DND-41 (cell line): Measurements from ENCODE around the gene NAV3.

Source experiments
- CTCF ChIP-seq: IDR thresholded peaks from 2 replicates; pipeline ENCODE4 v1.5.1; 2012; ENCODE audit warnings: borderline replicate concordance, low read length, moderate library complexity, mild to moderate bottlenecking; ENCODE audit not compliant: poor library complexity, severe bottlenecking; ENCODE audit errors: extremely low read depth
- EZH2 ChIP-seq: IDR thresholded peaks from 3 replicates; pipeline ENCODE4 v1.6.1; 2012; ENCODE audit warnings: borderline replicate concordance, low read depth, mild to moderate bottlenecking, moderate library complexity, low read length, inconsistent platforms; ENCODE audit not compliant: severe bottlenecking

DNA sequence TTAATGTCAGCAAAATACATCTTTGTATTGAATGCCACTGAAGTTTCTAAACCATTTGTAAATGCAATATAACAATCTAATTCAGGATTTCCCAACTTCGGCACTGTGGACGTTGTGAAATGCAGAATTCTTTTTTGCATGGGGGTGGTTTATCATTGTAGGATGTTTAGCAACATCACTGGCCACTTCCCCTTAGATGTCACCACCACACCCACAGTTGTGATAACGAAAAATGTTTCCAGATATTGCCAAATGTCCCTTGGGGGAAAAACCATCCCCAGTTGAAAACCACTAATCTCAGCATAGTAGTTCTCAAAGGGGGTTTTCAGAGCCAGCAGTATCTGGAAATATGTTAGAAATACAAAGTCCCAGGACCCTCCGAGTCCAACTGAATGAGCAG, 203.3 kb downstream of the NAV3 start:
- TF ChIP-seq CTCF (no peak), EZH2 (no peak)
